ENCODE measurements around the gene SLC9A3. TPM values are rescaled to one million over a fixed set of nuclear protein-coding genes. Genes with fewer than 3 reads are reported as not detected.
A peak's percentile ranks its signal among the peaks of the same experiment; 100 is the strongest.

Gene SLC9A3
- total RNA-seq, 4 donors from 2014 or later, result 4.8 to 701 (median 183) TPM

GRCh38 chr5:435156-435790 is 89.0 kb downstream of the SLC9A3 start:
- Histone ChIP-seq H3K4me3 (no peak overlapping the region), H3K36me3 (no peaks in the 10 kb centered on the region), H3K4me1 (peaks cover 5 to 13% (median 11%) of the 10 kb centered on the region in 4 donors), H3K27ac (no peak overlapping the region), H3K9me3 (no peaks in the 10 kb centered on the region), H3K27me3 (no peaks in the 10 kb centered on the region)
- in situ Hi-C loops (cut with MboI; ENCODE audit: low pct_ligation_motif_present in 1 of 4, low pct_unique_long_range_greater_than_20kb in 1 of 4, low sequenced_read_pairs in 3 of 4), result no loop called here
- 85 to 89% methylated on average over 6 to 27 of the region's 27 CpGs for WGBS, 2 donors (ENCODE audit: low coverage in 1 of 2)
- TF ChIP-seq POLR2A (IDR thresholded peaks at IDR 0.05) (no peak), POLR2AphosphoS5 (IDR thresholded peaks at IDR 0.05) (no peak), CTCF (IDR thresholded peaks at IDR 0.05) (no peak), EP300 (IDR thresholded peaks at IDR 0.05; ENCODE audit: low read depth) (no peak)
- DNase-seq, result peak; percentile 4
- intact Hi-C loops (cut with DNase I; ENCODE audit: low total_unique reads), result no loop called here

DNA sequence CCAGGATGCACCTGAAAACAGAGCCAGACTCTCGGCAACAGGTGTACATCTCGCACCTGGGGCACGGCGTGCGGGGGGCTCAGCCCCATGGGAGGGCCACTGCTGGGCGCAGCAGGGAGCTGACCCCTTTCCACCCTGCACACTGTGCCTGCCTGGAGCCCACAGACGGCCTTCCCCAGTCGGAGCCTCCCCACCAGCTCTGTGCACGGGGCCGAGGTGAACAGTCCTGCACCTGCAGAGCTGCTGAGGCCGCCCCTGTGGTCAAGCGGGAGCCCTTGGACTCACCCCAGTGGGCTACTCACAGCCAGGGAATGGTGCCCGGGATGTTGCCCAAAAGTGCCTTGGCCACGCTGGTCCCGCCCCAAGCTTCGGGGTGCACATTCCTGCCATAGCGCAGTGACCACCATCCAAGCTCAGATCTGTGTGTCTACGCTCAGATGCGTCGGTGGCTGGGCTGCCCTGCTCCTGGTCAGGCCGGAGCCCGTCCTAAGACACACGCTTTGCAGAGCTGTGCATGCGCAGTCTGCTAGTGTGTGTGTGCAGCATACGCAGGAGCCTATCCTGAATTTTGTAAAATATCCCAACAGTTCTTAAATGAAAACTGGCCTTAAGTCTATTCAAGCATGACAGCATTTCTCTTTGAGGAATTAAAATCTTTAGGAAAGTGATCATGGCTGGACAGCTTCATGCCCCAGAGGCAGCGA is 89.7 kb downstream of the SLC9A3 start:
- peaks cover 5 to 18% (median 16%) of the 10 kb centered on the region in 4 donors for H3K4me1 ChIP-seq
- H3K36me3 ChIP-seq, result no peaks in the 10 kb centered on the region
- intact Hi-C loops (cut with DNase I; ENCODE audit: low total_unique reads), result no loop called here
- H3K27ac ChIP-seq, result no peak overlapping the region
- H3K9me3 ChIP-seq, result no peaks in the 10 kb centered on the region
- no peaks in the 10 kb centered on the region for H3K27me3 ChIP-seq
- DNase-seq, result no peak
- in situ Hi-C loops (cut with MboI; ENCODE audit: low pct_ligation_motif_present in 1 of 4, low pct_unique_long_range_greater_than_20kb in 1 of 4, low sequenced_read_pairs in 3 of 4), result no loop called here
- 87% methylated on average over 15 of the region's 26 CpGs; no CpG with 5 or more reads in 1 of the 2 donors for WGBS, 2 donors (ENCODE audit: low coverage in 1 of 2)
- TF ChIP-seq CTCF (IDR thresholded peaks at IDR 0.05) (no peak), POLR2A (IDR thresholded peaks at IDR 0.05) (no peak), POLR2AphosphoS5 (IDR thresholded peaks at IDR 0.05) (no peak), EP300 (IDR thresholded peaks at IDR 0.05; ENCODE audit: low read depth) (no peak)
- no peak overlapping the region for H3K4me3 ChIP-seq

DNA sequence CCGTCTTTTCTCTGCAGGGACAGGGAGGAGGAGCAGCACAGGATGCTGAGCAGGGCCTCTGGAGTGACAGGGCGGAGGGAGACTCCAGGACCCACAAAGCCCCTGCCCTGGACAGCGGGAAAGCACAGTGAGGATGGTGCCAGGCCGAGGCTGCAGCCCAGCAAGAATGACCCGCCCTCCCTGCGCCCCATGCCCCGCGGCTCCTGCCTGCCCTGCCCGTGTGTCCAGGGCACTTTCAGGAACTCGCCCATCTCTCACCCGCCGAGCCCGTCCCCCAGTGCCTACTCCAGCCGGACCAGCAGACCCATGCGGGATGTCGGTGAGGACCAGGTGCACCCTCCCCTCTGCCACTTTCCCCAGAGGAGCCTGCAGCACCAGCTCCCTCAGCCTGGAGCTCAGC is 90.4 kb downstream of the SLC9A3 start:
- H3K27ac ChIP-seq, result no peak overlapping the region
- no peak overlapping the region for H3K4me3 ChIP-seq
- in situ Hi-C loops (cut with MboI; ENCODE audit: low pct_ligation_motif_present in 1 of 4, low pct_unique_long_range_greater_than_20kb in 1 of 4, low sequenced_read_pairs in 3 of 4) (no loop called here), intact Hi-C loops (cut with DNase I; ENCODE audit: low total_unique reads) (no loop called here)
- H3K4me1 ChIP-seq, result peaks cover 5 to 20% (median 20%) of the 10 kb centered on the region in 4 donors
- H3K9me3 ChIP-seq, result no peaks in the 10 kb centered on the region
- H3K36me3 ChIP-seq, result no peaks in the 10 kb centered on the region
- no peak for DNase-seq
- 73% methylated on average over 16 of the region's 16 CpGs; no CpG with 5 or more reads in 1 of the 2 donors for WGBS, 2 donors (ENCODE audit: low coverage in 1 of 2)
- no peaks in the 10 kb centered on the region for H3K27me3 ChIP-seq
- TF ChIP-seq CTCF (IDR thresholded peaks at IDR 0.05), result no peak
- TF ChIP-seq EP300 (IDR thresholded peaks at IDR 0.05; ENCODE audit: low read depth), result no peak
- no peak for TF ChIP-seq POLR2A (IDR thresholded peaks at IDR 0.05)
- no peak for TF ChIP-seq POLR2AphosphoS5 (IDR thresholded peaks at IDR 0.05)

GRCh38 chr5:432928-433791 is 91.1 kb downstream of the SLC9A3 start:
- intact Hi-C loops (cut with DNase I; ENCODE audit: low total_unique reads) (no loop called here), in situ Hi-C loops (cut with MboI; ENCODE audit: low pct_ligation_motif_present in 1 of 4, low pct_unique_long_range_greater_than_20kb in 1 of 4, low sequenced_read_pairs in 3 of 4) (no loop called here)
- no peak overlapping the region for H3K4me3 ChIP-seq
- TF ChIP-seq CTCF (IDR thresholded peaks at IDR 0.05), result no peak
- no peak for TF ChIP-seq POLR2A (IDR thresholded peaks at IDR 0.05)
- TF ChIP-seq EP300 (IDR thresholded peaks at IDR 0.05; ENCODE audit: low read depth), result no peak
- no peak for TF ChIP-seq POLR2AphosphoS5 (IDR thresholded peaks at IDR 0.05)
- no peaks in the 10 kb centered on the region for H3K9me3 ChIP-seq
- no peaks in the 10 kb centered on the region for H3K36me3 ChIP-seq
- peaks cover 5 to 20% (median 20%) of the 10 kb centered on the region in 4 donors for H3K4me1 ChIP-seq
- DNase-seq, result no peak
- 80 to 90% methylated on average over 4 to 23 of the region's 23 CpGs for WGBS, 2 donors (ENCODE audit: low coverage in 1 of 2)
- no peaks in the 10 kb centered on the region for H3K27me3 ChIP-seq
- H3K27ac ChIP-seq, result no peak overlapping the region

Measured in transverse colon (tissue), 4 donors.